Adipocyte (in vitro differentiated cells): ENCODE data around the gene WDR64.

Experiments
- DNase-seq: peaks from one replicate; pipeline ENCODE4 v3.0.0-alpha.2; 2015; ENCODE audit warnings: low read depth
- H3K27me3 ChIP-seq: replicated peaks from 2 replicates; pipeline ENCODE4 v1.7.0; 2013; ENCODE audit warnings: mild to moderate bottlenecking, low read length, moderate library complexity; ENCODE audit not compliant: control insufficient read depth, insufficient read depth
- H3K36me3 ChIP-seq: 2 replicates; pipeline ENCODE4 v1.7.0; 2013; ENCODE audit warnings: low read length, mild to moderate bottlenecking, moderate library complexity; ENCODE audit not compliant: control insufficient read depth, insufficient read depth, severe bottlenecking
- H3K4me1 ChIP-seq: 2 replicates; pipeline ENCODE4 v1.7.0; 2013; ENCODE audit warnings: mild to moderate bottlenecking, low read length, moderate library complexity; ENCODE audit not compliant: control insufficient read depth, insufficient read depth
- H3K4me3 ChIP-seq: 2 replicates; pipeline ENCODE4 v1.7.0; 2013; ENCODE audit warnings: mild to moderate bottlenecking, low read length, moderate library complexity
- H3K9ac ChIP-seq: 2 replicates; pipeline ENCODE4 v1.7.0; 2013; ENCODE audit warnings: mild to moderate bottlenecking, low read length, moderate library complexity
- H3K9me3 ChIP-seq: 2 replicates; pipeline ENCODE4 v1.7.0; 2013; ENCODE audit warnings: mild to moderate bottlenecking, low read length, moderate library complexity; ENCODE audit not compliant: control insufficient read depth

WDR64 gene

DNA sequence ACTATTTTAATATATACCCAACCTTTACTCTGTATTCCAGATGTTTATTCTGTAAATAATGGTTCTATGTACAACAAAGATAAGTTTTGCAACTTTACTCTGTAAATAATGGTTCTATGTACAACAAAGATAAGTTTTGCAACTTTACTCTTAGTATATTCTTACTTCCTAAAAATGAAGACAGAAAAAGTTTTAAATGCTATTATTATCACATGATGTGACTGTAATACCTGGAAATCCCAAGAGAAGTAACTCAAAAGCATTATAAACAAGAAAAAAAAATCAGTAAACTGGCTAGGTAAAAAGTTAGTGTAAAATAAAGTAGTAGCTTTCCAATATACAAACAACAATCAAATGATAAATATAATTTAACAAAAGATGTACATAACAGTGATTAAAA, 177.4 kb downstream of the WDR64 start:
- no peak for DNase-seq
- Histone ChIP-seq H3K36me3 (no peaks in the 10 kb centered on the region), H3K9ac (no peak overlapping the region), H3K27me3 (no peaks in the 10 kb centered on the region), H3K9me3 (no peaks in the 10 kb centered on the region), H3K4me1 (peaks cover 17% of the 10 kb centered on the region), H3K4me3 (no peak overlapping the region)

DNA sequence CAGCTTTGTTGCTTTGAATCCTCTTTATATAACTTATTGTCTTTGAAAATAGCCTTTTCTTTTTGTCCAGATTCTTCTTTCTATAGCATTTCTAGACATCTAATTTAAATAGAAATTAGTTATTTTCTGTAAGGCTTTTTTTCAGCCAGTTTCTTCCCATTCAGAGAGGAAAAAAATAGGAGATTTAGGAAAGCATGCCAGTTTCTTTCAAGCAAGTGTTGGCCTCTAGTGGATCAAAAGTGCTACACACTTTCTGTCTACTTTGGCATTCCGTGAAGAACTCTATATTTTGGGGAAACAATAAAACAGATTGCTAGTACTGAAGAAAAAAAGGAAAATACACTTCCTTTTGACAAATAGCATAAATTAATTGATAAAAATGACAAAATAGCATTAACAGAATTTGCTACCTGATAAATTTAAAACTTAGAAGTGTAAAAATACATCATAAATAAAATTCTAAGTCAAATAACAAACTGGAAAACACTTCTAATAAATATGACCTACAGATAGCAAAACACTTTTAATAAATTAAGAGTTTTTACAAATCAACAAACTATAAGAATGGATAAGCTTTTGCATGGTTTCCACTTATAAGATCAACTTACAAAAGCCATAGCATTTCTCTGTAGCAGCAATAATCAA, 182.8 kb downstream of the WDR64 start:
- peak; percentile 85 for DNase-seq
- Histone ChIP-seq H3K4me3 (no peak overlapping the region), H3K27me3 (no peaks in the 10 kb centered on the region), H3K9ac (no peak overlapping the region), H3K4me1 (peaks cover 13% of the 10 kb centered on the region), H3K9me3 (no peaks in the 10 kb centered on the region), H3K36me3 (no peaks in the 10 kb centered on the region)

DNA sequence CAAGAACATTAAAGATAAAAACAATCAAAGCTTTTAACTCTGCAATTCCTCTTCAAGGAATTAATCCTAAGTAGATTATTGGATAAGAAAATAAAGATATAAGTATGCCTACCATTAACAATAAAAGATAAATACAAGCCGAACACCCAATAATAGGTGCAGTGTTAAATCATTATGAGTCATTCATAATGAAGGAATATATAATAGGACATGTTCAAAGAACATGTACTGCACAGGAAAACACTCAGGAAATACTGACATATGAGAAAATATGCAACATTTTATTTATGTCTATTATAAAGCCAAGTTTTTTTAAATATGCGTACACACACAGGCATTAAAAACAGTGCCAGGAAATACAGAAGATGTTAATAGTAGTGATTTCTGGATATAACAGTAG, 184.9 kb downstream of the WDR64 start:
- Histone ChIP-seq H3K36me3 (no peaks in the 10 kb centered on the region), H3K9me3 (no peaks in the 10 kb centered on the region), H3K9ac (no peak overlapping the region), H3K27me3 (no peaks in the 10 kb centered on the region), H3K4me3 (no peak overlapping the region), H3K4me1 (peaks cover 14% of the 10 kb centered on the region)
- peak; percentile 9 for DNase-seq

DNA sequence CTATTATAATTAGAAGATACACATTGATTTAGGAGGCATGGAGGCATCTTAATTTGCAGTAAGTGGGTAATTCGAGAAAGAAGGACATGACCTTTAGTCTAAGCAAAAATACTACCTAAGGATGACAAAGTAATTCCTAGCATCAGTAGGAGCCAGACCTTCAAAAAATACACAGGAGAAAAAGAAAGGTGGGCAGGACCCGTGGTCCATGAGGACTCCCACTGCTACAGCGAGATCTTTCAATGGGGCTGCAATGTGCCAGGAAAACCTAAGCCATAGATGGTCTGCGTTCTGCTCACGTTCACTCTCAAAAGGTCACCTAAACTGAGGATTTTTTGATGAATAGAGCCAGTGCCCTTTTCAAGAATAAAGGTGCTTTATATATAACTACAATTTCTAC, 185.3 kb downstream of the WDR64 start:
- H3K9me3 ChIP-seq = no peaks in the 10 kb centered on the region
- H3K9ac ChIP-seq = no peak overlapping the region
- no peak overlapping the region for H3K4me3 ChIP-seq
- no peak for DNase-seq
- no peaks in the 10 kb centered on the region for H3K36me3 ChIP-seq
- H3K4me1 ChIP-seq = peaks cover 19% of the 10 kb centered on the region
- no peaks in the 10 kb centered on the region for H3K27me3 ChIP-seq

DNA sequence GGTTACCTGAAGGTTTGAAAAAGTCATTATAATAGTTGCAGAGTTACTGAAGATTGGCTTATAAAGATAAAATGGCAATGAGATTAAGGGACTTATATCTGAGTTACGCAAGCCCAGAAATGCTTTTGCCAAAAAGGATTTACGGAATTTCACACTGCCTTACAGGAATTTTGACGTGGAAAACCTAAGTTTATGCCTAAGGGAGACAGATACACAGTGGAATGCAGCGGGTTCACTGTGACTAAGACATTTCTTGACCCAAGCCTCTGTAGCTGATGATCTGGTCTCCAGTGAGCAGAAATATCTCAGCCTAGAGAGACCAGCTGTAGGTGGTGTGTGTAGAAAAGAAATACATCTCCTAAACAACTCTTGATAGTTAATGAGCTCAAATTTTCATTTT, 185.8 kb downstream of the WDR64 start:
- no peaks in the 10 kb centered on the region for H3K9me3 ChIP-seq
- no peaks in the 10 kb centered on the region for H3K27me3 ChIP-seq
- peaks cover 22% of the 10 kb centered on the region for H3K4me1 ChIP-seq
- DNase-seq = peak; percentile 90
- no peak overlapping the region for H3K9ac ChIP-seq
- H3K4me3 ChIP-seq = peak overlapping the region; percentile 35
- no peaks in the 10 kb centered on the region for H3K36me3 ChIP-seq

DNA sequence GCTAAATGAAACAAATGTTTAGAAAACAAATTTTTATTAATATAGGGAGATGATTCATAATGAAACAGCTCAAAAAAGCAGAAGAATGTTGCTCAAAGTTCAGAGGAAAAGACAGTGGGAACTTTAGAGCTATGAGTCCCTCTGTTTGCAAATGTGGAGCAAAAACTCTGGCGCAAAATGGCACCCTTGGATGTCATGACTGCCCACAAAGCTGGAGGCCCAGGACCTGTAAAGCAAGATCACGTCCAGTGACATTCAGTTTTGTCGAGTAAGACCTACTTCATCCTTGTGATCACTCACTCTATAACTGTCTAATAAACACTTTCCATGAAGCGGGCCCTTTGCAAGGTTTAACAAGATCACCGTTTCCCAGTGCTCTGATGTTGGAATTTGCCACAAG, 186.8 kb downstream of the WDR64 start:
- peak; percentile 21 for DNase-seq
- H3K4me1 ChIP-seq = peaks cover 22% of the 10 kb centered on the region

DNA sequence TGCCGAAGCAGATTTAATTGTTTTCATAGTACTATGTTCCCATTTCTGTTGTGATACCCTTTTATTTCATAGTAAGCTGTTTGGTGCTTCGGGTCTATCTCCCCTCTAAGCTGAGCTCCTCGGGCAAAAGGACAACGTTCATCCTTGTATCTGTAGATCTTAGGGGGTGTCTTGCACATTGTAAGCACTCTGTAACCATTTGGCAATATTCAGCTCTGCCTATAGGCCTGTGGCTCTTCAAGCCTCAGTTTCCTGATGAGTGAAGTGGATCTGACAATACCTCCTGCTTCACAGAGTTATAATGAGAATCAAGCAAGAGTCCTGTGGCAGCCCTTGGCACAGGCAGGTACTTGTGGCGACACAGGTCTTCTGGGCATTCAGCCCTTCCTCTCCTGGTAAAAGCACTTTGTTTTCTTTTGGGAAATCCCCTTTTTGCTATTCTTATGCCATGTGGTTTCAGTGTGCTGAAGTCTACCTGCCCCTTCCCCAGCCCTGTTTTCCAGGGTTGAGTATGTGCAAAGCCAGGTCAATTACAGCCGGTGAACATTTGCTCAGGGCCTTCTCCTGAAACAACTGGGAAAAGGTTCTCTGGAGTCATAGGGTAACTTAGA, 187.4 kb downstream of the WDR64 start:
- H3K27me3 ChIP-seq = no peaks in the 10 kb centered on the region
- no peak for DNase-seq
- no peak overlapping the region for H3K4me3 ChIP-seq
- H3K36me3 ChIP-seq = no peaks in the 10 kb centered on the region
- H3K4me1 ChIP-seq = peaks cover 22% of the 10 kb centered on the region
- no peaks in the 10 kb centered on the region for H3K9me3 ChIP-seq
- no peak overlapping the region for H3K9ac ChIP-seq

More for the DNA sequence above, 186.8 kb downstream of the WDR64 start:
- Histone ChIP-seq H3K9ac (no peak overlapping the region), H3K4me3 (no peak overlapping the region), H3K36me3 (no peaks in the 10 kb centered on the region), H3K9me3 (no peaks in the 10 kb centered on the region), H3K27me3 (no peaks in the 10 kb centered on the region)

DNA sequence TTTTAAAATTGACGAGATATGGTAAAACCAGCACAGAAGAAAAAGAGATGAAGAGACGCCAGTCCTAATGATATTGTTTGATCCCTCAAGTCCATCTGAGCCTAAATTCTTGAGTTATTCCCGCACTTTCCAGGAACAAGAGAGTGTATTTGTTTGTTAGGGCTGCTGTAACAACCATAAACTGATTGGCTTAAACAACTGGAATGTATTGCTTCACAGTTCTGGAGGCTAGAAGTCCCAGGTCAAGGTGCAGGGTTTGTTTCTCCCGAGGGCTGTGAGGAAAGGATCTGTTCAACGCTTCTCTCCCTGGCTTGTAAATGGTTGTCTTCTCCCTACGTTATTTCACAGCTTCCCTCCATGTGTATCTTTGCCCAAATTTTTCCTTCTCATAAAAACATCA, 188.1 kb downstream of the WDR64 start:
- H3K36me3 ChIP-seq = no peaks in the 10 kb centered on the region
- no peak overlapping the region for H3K9ac ChIP-seq
- H3K4me1 ChIP-seq = peaks cover 22% of the 10 kb centered on the region
- no peak for DNase-seq
- H3K4me3 ChIP-seq = no peak overlapping the region
- H3K27me3 ChIP-seq = no peaks in the 10 kb centered on the region
- no peaks in the 10 kb centered on the region for H3K9me3 ChIP-seq

DNA sequence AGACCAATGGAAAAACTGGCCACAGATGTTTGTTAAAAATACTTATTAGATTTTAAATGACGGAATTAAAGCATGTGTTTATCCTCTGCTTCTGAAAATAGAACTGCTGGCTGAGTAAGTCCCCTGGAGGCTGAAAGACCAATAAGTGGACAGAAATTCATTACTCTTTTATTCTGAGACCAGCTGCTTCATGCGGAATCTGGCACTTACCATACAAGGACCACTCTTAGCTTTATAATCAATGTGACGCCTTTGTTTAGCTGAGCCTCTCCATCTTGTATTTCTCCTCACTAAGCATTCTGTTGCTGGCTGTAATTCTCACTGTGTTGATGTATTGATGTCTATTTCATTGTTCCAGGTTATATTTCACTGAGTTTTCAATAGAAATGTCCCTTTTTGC, 189.6 kb downstream of the WDR64 start:
- H3K9me3 ChIP-seq = no peaks in the 10 kb centered on the region
- no peak overlapping the region for H3K9ac ChIP-seq
- peaks cover 22% of the 10 kb centered on the region for H3K4me1 ChIP-seq
- no peaks in the 10 kb centered on the region for H3K27me3 ChIP-seq
- DNase-seq = no peak
- no peaks in the 10 kb centered on the region for H3K36me3 ChIP-seq
- H3K4me3 ChIP-seq = no peak overlapping the region

DNA sequence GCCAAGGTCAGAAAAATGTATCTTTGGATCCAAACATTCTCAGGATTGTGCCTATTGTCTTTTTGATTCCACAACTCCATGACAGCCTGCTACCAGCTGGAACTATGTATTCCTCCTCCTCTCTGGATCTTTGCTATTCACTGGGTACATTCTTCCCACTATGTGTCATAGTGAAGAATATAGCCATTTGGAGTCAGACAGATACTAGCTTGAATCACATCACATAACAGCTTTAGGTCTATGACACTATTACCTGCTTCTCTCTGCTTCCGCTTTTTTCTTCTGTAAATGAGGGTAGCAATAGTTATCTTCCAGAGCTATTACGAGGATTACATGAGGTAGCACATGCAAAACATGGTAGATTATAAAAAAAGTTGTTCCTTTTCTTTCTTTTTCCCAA, 190.5 kb downstream of the WDR64 start:
- Histone ChIP-seq H3K9ac (no peak overlapping the region), H3K36me3 (no peaks in the 10 kb centered on the region), H3K4me3 (no peak overlapping the region), H3K27me3 (no peaks in the 10 kb centered on the region), H3K9me3 (no peaks in the 10 kb centered on the region), H3K4me1 (peaks cover 24% of the 10 kb centered on the region)
- peak; percentile 58 for DNase-seq

DNA sequence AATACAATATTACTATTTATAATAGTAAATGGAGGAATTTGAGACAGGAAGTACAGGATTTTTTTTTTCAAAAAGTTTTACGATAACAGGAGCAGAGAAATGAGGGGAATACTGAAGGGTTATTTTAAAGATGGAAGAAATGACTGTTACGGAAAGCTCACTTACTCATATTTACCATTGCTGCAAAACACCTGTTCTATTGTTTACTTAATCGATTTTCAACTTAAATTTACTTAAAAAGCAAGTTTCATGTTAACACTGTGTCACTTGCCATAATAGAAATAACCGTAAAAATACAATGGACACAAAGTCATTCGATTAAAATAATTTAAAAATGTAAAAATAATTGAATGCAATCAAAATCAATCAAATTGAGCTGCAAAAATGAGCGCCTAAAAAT, 192.5 kb downstream of the WDR64 start:
- Histone ChIP-seq H3K4me1 (peaks cover 21% of the 10 kb centered on the region), H3K9ac (no peak overlapping the region), H3K4me3 (no peak overlapping the region), H3K27me3 (no peaks in the 10 kb centered on the region), H3K36me3 (no peaks in the 10 kb centered on the region), H3K9me3 (no peaks in the 10 kb centered on the region)
- no peak for DNase-seq

DNA sequence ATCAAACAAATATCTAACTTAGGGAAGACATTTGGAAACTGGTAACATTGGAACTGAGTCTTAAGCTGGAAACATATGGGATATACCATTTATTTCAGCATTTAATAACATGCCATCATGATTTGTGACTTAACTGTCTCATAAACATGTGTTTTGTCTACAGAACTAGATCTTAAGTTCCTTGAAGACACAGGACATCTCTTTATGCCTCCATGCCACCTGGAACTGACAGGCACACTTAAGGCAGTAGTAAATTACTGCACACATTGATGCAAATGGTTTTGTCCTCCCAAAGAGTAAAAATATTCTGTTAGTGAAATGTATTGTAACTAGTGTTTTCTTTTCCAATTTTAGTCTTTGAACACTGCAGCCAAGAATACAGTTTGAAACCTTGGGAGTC, 194.3 kb downstream of the WDR64 start:
- no peaks in the 10 kb centered on the region for H3K36me3 ChIP-seq
- H3K9me3 ChIP-seq = no peaks in the 10 kb centered on the region
- peaks cover 21% of the 10 kb centered on the region for H3K4me1 ChIP-seq
- H3K4me3 ChIP-seq = no peak overlapping the region
- DNase-seq = no peak
- H3K9ac ChIP-seq = no peak overlapping the region
- H3K27me3 ChIP-seq = no peaks in the 10 kb centered on the region
